PC-3 (cell line): ENCODE data around the gene NFE2L1. TPM values are rescaled to one million over a fixed set of nuclear protein-coding genes. Genes with fewer than 3 reads are reported as not detected.

Source experiments
- ATAC-seq: fragments of 200-7000 bp; cut with Tn5 transposase; 2 replicates; pipeline ENCODE4 v1.9.1; 2020; ENCODE audit warnings: mild to moderate bottlenecking, moderate library complexity
- BruUV-seq: library from RNA; stranded (reverse); fragments of 400-500 nt; replicated peaks from 2 replicates; lab custom pipeline; 2021; lab: Mats Ljungman, UMichigan
- CTCF ChIA-PET: fragments of 300-600 bp; sonication (Branson Sonifier 250); formaldehyde crosslinking; loops from one replicate; lab custom pipeline; 2022; ENCODE audit warnings: antibody characterized with exemption; lab: Charles Lee
- POLR2A ChIA-PET: fragments of 300-600 bp; sonication (Branson Sonifier 250); formaldehyde crosslinking; loops from one replicate; lab custom pipeline; 2022; ENCODE audit warnings: antibody characterized with exemption; ENCODE audit not compliant: unreplicated experiment; lab: Charles Lee
- DNase-seq: peaks from one replicate; pipeline ENCODE4 v3.0.0-alpha.2; 2015
- H2AFZ ChIP-seq: fragments of 300-600 bp; sonication (generic); 2 replicates; pipeline ENCODE4 v1.6.0; 2016; ENCODE audit warnings: antibody characterized with exemption, low read length
- H3F3A ChIP-seq: fragments of 300-600 bp; sonication (generic); one replicate; pipeline ENCODE4 v1.6.0; 2017; ENCODE audit warnings: antibody characterized with exemption, low read length, control low read depth, mild to moderate bottlenecking; ENCODE audit not compliant: unreplicated experiment
- H3K27ac ChIP-seq: fragments of 300-600 bp; sonication (generic); 2 replicates; pipeline ENCODE4 v1.5.1; 2016; ENCODE audit warnings: mild to moderate bottlenecking, low read length
- H3K27me3 ChIP-seq: fragments of 300-600 bp; sonication (generic); 2 replicates; pipeline ENCODE4 v1.6.1; 2016; ENCODE audit warnings: low read length, mixed read lengths
- H3K36me3 ChIP-seq: fragments of 300-600 bp; sonication (generic); 2 replicates; pipeline ENCODE4 v1.6.1; 2016; ENCODE audit warnings: low read depth, mixed run types, low read length, mixed read lengths
- H3K4me1 ChIP-seq: fragments of 300-600 bp; sonication (generic); 2 replicates; pipeline ENCODE4 v1.5.1; 2016; ENCODE audit warnings: low read length; ENCODE audit not compliant: insufficient read depth
- H3K4me2 ChIP-seq: fragments of 300-600 bp; sonication (generic); 2 replicates; pipeline ENCODE4 v1.6.0; 2016; ENCODE audit warnings: low read length
- H3K4me3 ChIP-seq: fragments of 300-600 bp; sonication (generic); 2 replicates; pipeline ENCODE4 v1.5.1; 2016; ENCODE audit warnings: mild to moderate bottlenecking, low read length, mixed read lengths
- H3K79me2 ChIP-seq: fragments of 300-600 bp; sonication (generic); 2 replicates; pipeline ENCODE4 v1.6.1; 2017; ENCODE audit warnings: low read length, mixed read lengths
- H3K9ac ChIP-seq: fragments of 300-600 bp; sonication (generic); 2 replicates; pipeline ENCODE4 v1.6.0; 2016; ENCODE audit warnings: mild to moderate bottlenecking, low read length
- H3K9me2 ChIP-seq: fragments of 300-600 bp; sonication (generic); replicated peaks from 2 replicates; pipeline ENCODE4 v1.6.1; 2016; ENCODE audit warnings: mixed run types, low read length, mixed read lengths
- H3K9me3 ChIP-seq: fragments of 300-600 bp; sonication (generic); 2 replicates; pipeline ENCODE4 v1.6.1; 2016; ENCODE audit warnings: low read length, mixed read lengths
- H4K20me1 ChIP-seq: fragments of 300-600 bp; sonication (generic); 2 replicates; pipeline ENCODE4 v1.6.1; 2016; ENCODE audit warnings: low read length, mixed read lengths
- EZH2 ChIP-seq: fragments of 300-600 bp; sonication (generic); IDR thresholded peaks from one replicate; pipeline ENCODE4 v1.6.1; 2017; ENCODE audit warnings: antibody characterized with exemption, mild to moderate bottlenecking, low read length; ENCODE audit not compliant: unreplicated experiment
- EZH2phosphoT487 ChIP-seq: fragments of 300-600 bp; sonication (generic); IDR thresholded peaks from 2 replicates; pipeline ENCODE4 v1.6.1; 2018; ENCODE audit warnings: mild to moderate bottlenecking, antibody characterized with exemption, low read length, borderline replicate concordance
- intact Hi-C: fragments of 100-400 bp; cut with micrococcal nuclease; formaldehyde crosslinking; loops from 2 replicates; pipeline ENCODE4 v1.9.0; 2023
- total RNA-seq: library from RNA; depleted of rRNA; stranded (reverse); fragments of >200 nt; gene quantifications from 2 replicates; pipeline ENCODE4 v1.2.3, GENCODE V29; 2014
- TF ChIP-seq, protein P1 (sequence below): fragments of 300-600 bp; sonication (generic); conservative IDR thresholded peaks from 2 replicates; pipeline ENCODE4 v1.5.1; 2017; ENCODE audit warnings: antibody characterized with exemption, low read depth, mild to moderate bottlenecking, low read length

The NFE2L1 gene
- total RNA-seq, 1 experiment from 2014 or later, result 45.1 TPM

DNA sequence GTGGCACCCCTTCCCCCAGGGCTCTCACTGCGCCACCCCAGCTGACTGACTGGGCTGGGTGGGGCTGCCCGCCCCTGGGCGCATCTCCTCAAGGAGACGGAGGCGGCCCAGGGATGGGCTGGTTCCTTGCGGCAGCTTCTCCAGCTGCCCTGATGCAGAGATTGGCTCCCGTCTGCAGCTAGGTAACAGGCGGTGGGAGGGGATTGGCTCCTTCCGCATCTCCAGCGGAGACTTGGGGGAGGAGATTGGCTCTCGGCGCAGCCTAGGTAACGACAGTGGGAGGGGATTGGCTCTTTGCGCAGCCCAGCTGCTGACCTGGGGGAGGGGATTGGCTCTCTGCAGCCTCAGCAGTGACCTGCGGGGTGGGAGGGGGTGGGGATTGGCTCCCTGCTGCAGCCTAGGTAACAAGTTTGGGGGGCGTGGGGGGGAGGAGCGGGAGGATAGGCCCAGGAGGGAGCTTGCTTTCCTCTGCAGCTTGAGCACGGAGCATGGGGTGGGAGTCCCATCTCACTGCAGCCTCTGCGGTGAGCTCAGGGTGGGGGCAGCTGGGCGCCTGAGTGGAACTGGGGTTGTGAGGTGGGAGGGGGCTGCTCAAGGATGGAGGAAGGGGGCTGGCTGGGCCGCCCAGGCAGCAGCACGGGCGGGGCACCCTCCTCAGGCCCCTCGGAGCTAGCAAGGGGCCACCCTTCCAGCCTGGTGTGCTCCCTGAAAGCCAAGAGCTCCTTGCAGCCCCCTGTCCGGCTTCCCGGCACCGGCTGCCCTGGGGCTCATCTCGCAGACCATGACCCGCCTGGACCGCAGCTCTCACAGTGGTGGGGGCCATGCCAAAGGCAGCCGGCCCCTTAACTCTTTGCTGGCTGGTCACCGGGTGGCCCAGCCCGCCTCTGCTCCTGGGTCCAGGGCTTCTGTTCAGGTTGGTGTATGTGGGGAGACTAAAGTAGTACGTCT is 6.4 kb downstream of the NFE2L1 start:
- TF ChIP-seq EZH2, result no peak
- TF ChIP-seq EZH2phosphoT487, result no peak
- TF ChIP-seq, protein P1, sequence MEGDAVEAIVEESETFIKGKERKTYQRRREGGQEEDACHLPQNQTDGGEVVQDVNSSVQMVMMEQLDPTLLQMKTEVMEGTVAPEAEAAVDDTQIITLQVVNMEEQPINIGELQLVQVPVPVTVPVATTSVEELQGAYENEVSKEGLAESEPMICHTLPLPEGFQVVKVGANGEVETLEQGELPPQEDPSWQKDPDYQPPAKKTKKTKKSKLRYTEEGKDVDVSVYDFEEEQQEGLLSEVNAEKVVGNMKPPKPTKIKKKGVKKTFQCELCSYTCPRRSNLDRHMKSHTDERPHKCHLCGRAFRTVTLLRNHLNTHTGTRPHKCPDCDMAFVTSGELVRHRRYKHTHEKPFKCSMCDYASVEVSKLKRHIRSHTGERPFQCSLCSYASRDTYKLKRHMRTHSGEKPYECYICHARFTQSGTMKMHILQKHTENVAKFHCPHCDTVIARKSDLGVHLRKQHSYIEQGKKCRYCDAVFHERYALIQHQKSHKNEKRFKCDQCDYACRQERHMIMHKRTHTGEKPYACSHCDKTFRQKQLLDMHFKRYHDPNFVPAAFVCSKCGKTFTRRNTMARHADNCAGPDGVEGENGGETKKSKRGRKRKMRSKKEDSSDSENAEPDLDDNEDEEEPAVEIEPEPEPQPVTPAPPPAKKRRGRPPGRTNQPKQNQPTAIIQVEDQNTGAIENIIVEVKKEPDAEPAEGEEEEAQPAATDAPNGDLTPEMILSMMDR, result no peak
- Histone ChIP-seq H4K20me1 (peaks cover 50% of the 10 kb centered on the region), H3K36me3 (peaks cover 68% of the 10 kb centered on the region), H3K4me1 (peaks cover 40% of the 10 kb centered on the region), H3F3A (no peaks in the 10 kb centered on the region), H3K9me2 (no peaks in the 10 kb centered on the region), H3K4me2 (no peak overlapping the region), H3K9me3 (no peaks in the 10 kb centered on the region), H3K27ac (no peak overlapping the region), H3K4me3 (no peak overlapping the region), H3K79me2 (peaks cover 68% of the 10 kb centered on the region), H2AFZ (no peak overlapping the region), H3K9ac (no peak overlapping the region), H3K27me3 (no peaks in the 10 kb centered on the region)
- no peak for DNase-seq
- BruUV-seq, result no TSS peak
- CTCF ChIA-PET, result interaction anchor here (0.6 kb wide), 1 partner anchor 43 kb away, joined by 3 read pairs; no protein-coding TSS in a partner anchor
- POLR2A ChIA-PET, result interaction anchor here (0.5 to 0.6 kb wide), 2 partner anchors 49 to 79 kb away, joined by 18 to 31 read pairs; no protein-coding TSS in a partner anchor
- intact Hi-C loops, result no loop called here
- ATAC-seq, result no peak

DNA sequence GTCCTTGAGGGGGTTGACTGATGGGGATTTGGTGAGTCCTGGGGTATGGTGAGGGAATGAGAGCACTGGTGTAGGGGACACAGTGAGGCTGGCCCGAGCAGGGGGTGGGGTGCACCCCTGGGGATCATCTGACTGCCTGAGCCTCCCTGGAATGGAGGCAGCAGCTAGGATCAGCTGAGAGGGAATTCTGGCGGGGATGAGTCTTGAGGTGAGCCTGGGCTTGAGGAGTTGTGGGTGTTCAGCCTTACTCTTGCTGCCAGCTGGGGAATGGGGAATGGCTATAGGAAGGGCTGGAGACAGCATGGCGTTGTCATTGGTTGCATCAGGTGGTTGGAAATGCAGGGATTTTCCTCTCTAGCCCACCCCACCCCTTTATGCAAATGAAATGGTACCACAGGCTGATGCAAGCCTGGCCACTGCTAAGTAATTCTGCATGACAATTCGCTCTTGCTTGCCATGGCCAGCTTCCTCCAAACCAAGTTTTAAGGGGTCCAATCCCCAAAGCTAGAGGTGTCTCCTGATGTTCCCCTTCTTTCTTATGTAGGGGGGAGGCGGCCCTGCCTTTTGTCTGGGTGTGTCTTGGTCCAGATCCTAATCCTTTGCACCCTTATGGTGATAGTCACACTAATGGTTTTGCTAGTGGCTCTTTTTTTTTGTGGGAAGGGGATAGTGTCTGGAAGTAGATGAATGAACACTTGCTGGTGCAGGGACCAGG is 7.5 kb downstream of the NFE2L1 start:
- intact Hi-C loops, result no loop called here
- Histone ChIP-seq H3K79me2 (peaks cover 56% of the 10 kb centered on the region), H3K4me3 (no peak overlapping the region), H3K9ac (no peak overlapping the region), H3K4me2 (no peak overlapping the region), H3K9me3 (no peaks in the 10 kb centered on the region), H3K27ac (no peak overlapping the region), H3F3A (no peaks in the 10 kb centered on the region), H3K36me3 (peaks cover 75% of the 10 kb centered on the region), H3K9me2 (no peaks in the 10 kb centered on the region), H4K20me1 (peaks cover 50% of the 10 kb centered on the region), H3K27me3 (no peaks in the 10 kb centered on the region), H3K4me1 (peaks cover 28% of the 10 kb centered on the region), H2AFZ (no peak overlapping the region)
- ATAC-seq (peak; percentile 63; the same call in 1 of the 2 replicates), DNase-seq (no peak)
- TF ChIP-seq EZH2phosphoT487, result no peak
- TF ChIP-seq, protein P1, result no peak
- TF ChIP-seq EZH2, result no peak
- no TSS peak for BruUV-seq
- ChIA-PET CTCF (no interaction called here), POLR2A (no interaction called here)
